IMR-90 (cell line): ENCODE measurements around the gene CFAP61. TPM values are rescaled to one million over a fixed set of nuclear protein-coding genes. Genes with fewer than 3 reads are reported as not detected.

ENCODE experiments used
- ATAC-seq: fragments of 200-7000 bp; cut with Tn5 transposase; 2 replicates; pipeline ENCODE4 v1.9.1; 2020; ENCODE audit warnings: low read depth, mild to moderate bottlenecking, moderate library complexity
- BruUV-seq: library from RNA; stranded (reverse); fragments of 400-500 nt; replicated peaks from 2 replicates; lab custom pipeline; 2021; lab: Mats Ljungman, UMichigan
- CTCF ChIA-PET: fragments of 300-600 bp; formaldehyde crosslinking; extraction: SDS; loops from one replicate; lab custom pipeline; 2021; ENCODE audit warnings: antibody characterized with exemption; lab: Yijun Ruan, JAX
- POLR2A ChIA-PET: fragments of 300-600 bp; sonication (Branson Sonifier 250); formaldehyde crosslinking; loops from one replicate; lab custom pipeline; 2022; ENCODE audit warnings: antibody characterized with exemption; ENCODE audit not compliant: unreplicated experiment; lab: Charles Lee
- DNase-seq: peaks from one replicate; pipeline ENCODE4 v3.0.0; 2013
- H2AFZ ChIP-seq: replicated peaks from 2 replicates; pipeline ENCODE3; 2013; ENCODE audit warnings: low read length, mild to moderate bottlenecking; ENCODE audit not compliant: poor library complexity
- H2AK5ac ChIP-seq: 2 replicates; pipeline ENCODE4 v1.6.1; 2013; ENCODE audit warnings: low read depth, low read length, inconsistent platforms
- H2AK9ac ChIP-seq: replicated peaks from 2 replicates; pipeline ENCODE3; 2013; ENCODE audit warnings: mild to moderate bottlenecking, low read depth, low read length, moderate library complexity; ENCODE audit not compliant: poor library complexity
- H2BK120ac ChIP-seq: 2 replicates; pipeline ENCODE4 v1.6.1; 2013; ENCODE audit warnings: low read depth, low read length, inconsistent platforms
- H2BK15ac ChIP-seq: 3 replicates; pipeline ENCODE4 v1.6.1; 2013; ENCODE audit warnings: low read depth, low read length, inconsistent platforms
- H2BK20ac ChIP-seq: 2 replicates; pipeline ENCODE4 v1.6.1; 2013; ENCODE audit warnings: low read depth, mild to moderate bottlenecking, inconsistent platforms, low read length, moderate library complexity
- H2BK5ac ChIP-seq: 2 replicates; pipeline ENCODE4 v1.6.1; 2013; ENCODE audit warnings: mild to moderate bottlenecking, low read depth, low read length, inconsistent platforms; ENCODE audit not compliant: poor library complexity, severe bottlenecking
- H3K14ac ChIP-seq: replicated peaks from 2 replicates; pipeline ENCODE4 v1.6.1; 2013; ENCODE audit warnings: low read depth, low read length, inconsistent platforms
- H3K18ac ChIP-seq: 2 replicates; pipeline ENCODE4 v1.6.1; 2013; ENCODE audit warnings: low read depth, low read length, control low read depth
- H3K23ac ChIP-seq: 2 replicates; pipeline ENCODE4 v1.6.1; 2013; ENCODE audit warnings: low read depth, low read length, inconsistent platforms
- H3K27ac ChIP-seq: 2 replicates; pipeline ENCODE4 v1.5.1; 2013; ENCODE audit warnings: mild to moderate bottlenecking, control low read depth, low read length; ENCODE audit not compliant: insufficient read depth
- H3K27me3 ChIP-seq: 2 replicates; pipeline ENCODE4 v1.6.1; 2013; ENCODE audit warnings: low read length; ENCODE audit not compliant: control insufficient read depth, insufficient read depth
- H3K36me3 ChIP-seq: 2 replicates; pipeline ENCODE4 v1.6.1; 2013; ENCODE audit warnings: low read length, mixed read lengths; ENCODE audit not compliant: control insufficient read depth, insufficient read depth
- H3K4ac ChIP-seq: 2 replicates; pipeline ENCODE4 v1.6.1; 2013; ENCODE audit warnings: low read depth, low read length, inconsistent platforms
- H3K4me1 ChIP-seq: 2 replicates; pipeline ENCODE4 v1.6.1; 2013; ENCODE audit warnings: low read length, mixed read lengths; ENCODE audit not compliant: control insufficient read depth, insufficient read depth
- H3K4me2 ChIP-seq: 2 replicates; pipeline ENCODE4 v1.6.1; 2013; ENCODE audit warnings: low read depth, mild to moderate bottlenecking, control low read depth, low read length, moderate library complexity
- H3K4me3 ChIP-seq: 2 replicates; pipeline ENCODE4 v1.5.1; 2013; ENCODE audit warnings: low read depth, mild to moderate bottlenecking, control low read depth, low read length, moderate library complexity; ENCODE audit not compliant: insufficient read depth
- H3K56ac ChIP-seq: 2 replicates; pipeline ENCODE4 v1.6.1; 2013; ENCODE audit warnings: low read length, inconsistent platforms; ENCODE audit not compliant: insufficient read depth; ENCODE audit errors: extremely low read depth
- H3K79me1 ChIP-seq, 2 experiments: 2 replicates each; pipeline ENCODE4 v1.6.1; 2013; ENCODE audit warnings: low read length in 2 of 2, inconsistent platforms in 1 of 2, low read depth in 1 of 2
- H3K9ac ChIP-seq: 2 replicates; pipeline ENCODE4 v1.6.1; 2013; ENCODE audit warnings: low read depth, low read length, control low read depth
- H3K9me1 ChIP-seq: 2 replicates; pipeline ENCODE4 v1.6.1; 2013; ENCODE audit warnings: low read length, inconsistent platforms; ENCODE audit not compliant: insufficient read depth
- H3K9me3 ChIP-seq: 2 replicates; pipeline ENCODE4 v1.6.1; 2013; ENCODE audit warnings: low read length; ENCODE audit not compliant: control insufficient read depth, insufficient read depth
- H4K20me1 ChIP-seq: 2 replicates; pipeline ENCODE4 v1.6.1; 2013; ENCODE audit warnings: low read length, inconsistent platforms; ENCODE audit not compliant: insufficient read depth
- H4K5ac ChIP-seq: 2 replicates; pipeline ENCODE4 v1.6.1; 2013; ENCODE audit warnings: mild to moderate bottlenecking, low read depth, low read length, control low read depth
- H4K8ac ChIP-seq, 2 experiments: 2 replicates each; pipeline ENCODE4 v1.6.1; 2013; ENCODE audit warnings: low read depth in 2 of 2, low read length in 2 of 2, control low read depth in 1 of 2, inconsistent platforms in 1 of 2
- H4K91ac ChIP-seq: 2 replicates; pipeline ENCODE4 v1.6.1; 2013; ENCODE audit warnings: low read depth, low read length, inconsistent platforms; ENCODE audit not compliant: insufficient read depth
- BHLHE40 ChIP-seq: fragments of 150-350 bp; IDR thresholded peaks from 2 replicates; pipeline ENCODE4 v1.6.1; 2016; ENCODE audit warnings: mild to moderate bottlenecking, low read depth, low read length
- CEBPB ChIP-seq: IDR thresholded peaks from 2 replicates; pipeline ENCODE4 v1.6.1; 2012; ENCODE audit warnings: low read depth, low read length, improper control_type of control experiment
- CHD1 ChIP-seq: IDR thresholded peaks from 2 replicates; pipeline ENCODE4 v1.6.1; 2012; ENCODE audit warnings: low read depth, low read length, improper control_type of control experiment
- ELK1 ChIP-seq: fragments of 150-350 bp; IDR thresholded peaks from 2 replicates; pipeline ENCODE4 v1.6.1; 2016; ENCODE audit warnings: low read depth, mild to moderate bottlenecking, low read length, moderate library complexity, borderline replicate concordance
- FOS ChIP-seq: fragments of 150-350 bp; IDR thresholded peaks from 2 replicates; pipeline ENCODE4 v1.6.1; 2016; ENCODE audit warnings: low read depth, low read length
- MAFK ChIP-seq: IDR thresholded peaks from 2 replicates; pipeline ENCODE4 v1.6.1; 2012; ENCODE audit warnings: low read depth, low read length, improper control_type of control experiment
- MAZ ChIP-seq: IDR thresholded peaks from 2 replicates; pipeline ENCODE4 v1.6.1; 2012; ENCODE audit warnings: low read depth, mild to moderate bottlenecking, low read length, improper control_type of control experiment, moderate library complexity, borderline replicate concordance
- MXI1 ChIP-seq: IDR thresholded peaks from 2 replicates; pipeline ENCODE4 v1.6.1; 2012; ENCODE audit warnings: low read depth, mild to moderate bottlenecking, low read length, moderate library complexity, borderline replicate concordance
- NFE2L2 ChIP-seq: fragments of 150-350 bp; IDR thresholded peaks from 2 replicates; pipeline ENCODE4 v1.6.1; 2016; ENCODE audit warnings: low read depth, mild to moderate bottlenecking, low read length
- POLR2A ChIP-seq: IDR thresholded peaks from 2 replicates; pipeline ENCODE4 v1.6.1; 2012; ENCODE audit warnings: mild to moderate bottlenecking, low read depth, low read length
- RAD21 ChIP-seq: IDR thresholded peaks from 2 replicates; pipeline ENCODE4 v1.6.1; 2012; ENCODE audit warnings: low read length, improper control_type of control experiment
- RCOR1 ChIP-seq: IDR thresholded peaks from 2 replicates; pipeline ENCODE4 v1.6.1; 2012; ENCODE audit warnings: mild to moderate bottlenecking, low read length, improper control_type of control experiment; ENCODE audit not compliant: insufficient replicate concordance
- RFX5 ChIP-seq: IDR thresholded peaks from 2 replicates; pipeline ENCODE4 v1.8.0; 2012; ENCODE audit warnings: low read depth, mild to moderate bottlenecking, low read length, moderate library complexity
- SMC3 ChIP-seq: fragments of 150-350 bp; IDR thresholded peaks from 2 replicates; pipeline ENCODE4 v1.6.1; 2016; ENCODE audit warnings: low read depth, mild to moderate bottlenecking, antibody characterized with exemption, low read length, moderate library complexity
- WGBS, 2 experiments: methylation state at CpG; one replicate each; pipeline versions ENCODE4 v1.1.5 to v1.1.7; 2013; ENCODE audit warnings: missing lambda C conversion rate in 2 of 2; ENCODE audit not compliant: insufficient read length in 1 of 2; ENCODE audit errors: extremely low coverage in 2 of 2; 5-methylcytosine and 5-hydroxymethylcytosine counted together
- dilution Hi-C: fragments of 300-500 bp; cut with HindIII; formaldehyde crosslinking; loops from one replicate; pipeline ENCODE4 v1.14.3; 2018; ENCODE audit warnings: low sequenced_read_pairs; ENCODE audit not compliant: unreplicated experiment
- in situ Hi-C: fragments of 300-500 bp; cut with MboI; formaldehyde crosslinking; loops from 3 replicates; pipeline ENCODE4 v1.14.3; 2019; ENCODE audit warnings: low sequenced_read_pairs, inconsistent platforms, mixed read lengths
- intact Hi-C: fragments of 100-400 bp; cut with micrococcal nuclease; formaldehyde crosslinking; loops from 2 replicates; pipeline ENCODE4 v1.10.0; 2022
- polyA plus RNA-seq, 3 experiments: library from polyadenylated mRNA; depleted of rRNA; stranded (reverse); fragments of >200 nt; gene quantifications; 2 replicates each; pipeline ENCODE4 v1.2.3, GENCODE V29; 2012; ENCODE audit warnings: low replicate concordance in 1 of 3
- total RNA-seq: library from RNA; depleted of rRNA; stranded (reverse); fragments of >200 nt; gene quantifications from 2 replicates; pipeline ENCODE4 v1.2.3, GENCODE V29; 2012
- TF ChIP-seq, protein P1 (sequence below): conservative IDR thresholded peaks from 2 replicates; pipeline ENCODE4 v1.5.1; 2012; ENCODE audit warnings: mild to moderate bottlenecking, low read depth, low read length, improper control_type of control experiment
- TF ChIP-seq, protein P2 (sequence below): fragments of 150-350 bp; IDR thresholded peaks from 2 replicates; pipeline ENCODE4 v1.6.1; 2017; ENCODE audit warnings: mild to moderate bottlenecking, antibody characterized with exemption, low read length, low read depth

Gene CFAP61
- total and polyA plus RNA-seq, 2 of the 4 experiments (the other 2 are of a cell fraction): 0.07 TPM; not detected in 1

DNA sequence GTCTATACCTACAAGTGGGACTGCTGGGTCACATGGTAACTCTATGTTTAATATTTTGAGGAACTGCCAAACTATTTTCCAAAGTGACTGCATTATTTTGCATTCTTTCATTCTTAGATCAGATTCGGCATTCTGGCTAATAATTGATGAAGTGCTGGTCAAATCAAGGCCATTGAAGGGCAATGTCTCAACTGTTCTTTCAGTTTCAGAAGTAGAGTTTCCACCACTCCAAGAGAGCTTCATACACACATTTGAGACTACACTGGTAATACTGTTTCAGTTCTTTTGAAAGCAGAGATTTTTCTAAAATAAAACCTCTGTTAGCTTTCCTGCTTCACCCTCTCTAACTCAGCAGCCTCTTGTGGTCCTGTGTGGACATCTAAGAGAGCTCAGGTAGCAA, 154.5 kb downstream of the CFAP61 start:
- intact Hi-C loops: no loop called here
- no peak overlapping the region for H3K9ac ChIP-seq
- ATAC-seq: no peak
- no peaks in the 10 kb centered on the region; the same call in none of the 2 replicates for H3K27me3 ChIP-seq
- H4K20me1 ChIP-seq: no peaks in the 10 kb centered on the region
- CTCF ChIA-PET: no interaction called here
- H3K18ac ChIP-seq: no peak overlapping the region
- no peak overlapping the region for H3K4me2 ChIP-seq
- H3K4me1 ChIP-seq: no peaks in the 10 kb centered on the region
- H3K27ac ChIP-seq: no peak overlapping the region
- H2BK120ac ChIP-seq: no peak overlapping the region
- H4K5ac ChIP-seq: no peak overlapping the region
- POLR2A ChIA-PET: no interaction called here
- dilution Hi-C loops: no loop called here
- no peaks in the 10 kb centered on the region for H3K36me3 ChIP-seq
- no peak overlapping the region for H3K23ac ChIP-seq
- H4K91ac ChIP-seq: no peak overlapping the region
- H3K9me3 ChIP-seq: no peaks in the 10 kb centered on the region
- no peak overlapping the region for H3K14ac ChIP-seq
- no peak overlapping the region for H2AK5ac ChIP-seq
- WGBS, 2 experiments: no CpG with 5 or more reads among the region's 1 CpG
- no peak overlapping the region for H2BK5ac ChIP-seq
- H3K79me1 ChIP-seq: no peaks in the 10 kb centered on the region
- BruUV-seq: no TSS peak
- H2BK15ac ChIP-seq: no peak overlapping the region
- no peak overlapping the region for H3K56ac ChIP-seq
- no peak overlapping the region for H2BK20ac ChIP-seq
- H4K8ac ChIP-seq: no peak overlapping the region
- H3K9me1 ChIP-seq: no peaks in the 10 kb centered on the region
- H3K4ac ChIP-seq: no peak overlapping the region
- TF ChIP-seq MXI1 (no peak), SMC3 (no peak), MAFK (no peak), CEBPB (no peak), POLR2A (no peak), NFE2L2 (no peak), RAD21 (no peak), BHLHE40 (no peak), FOS (no peak), CHD1 (no peak), RCOR1 (no peak), ELK1 (no peak), RFX5 (no peak), MAZ (no peak)
- TF ChIP-seq, protein P1, sequence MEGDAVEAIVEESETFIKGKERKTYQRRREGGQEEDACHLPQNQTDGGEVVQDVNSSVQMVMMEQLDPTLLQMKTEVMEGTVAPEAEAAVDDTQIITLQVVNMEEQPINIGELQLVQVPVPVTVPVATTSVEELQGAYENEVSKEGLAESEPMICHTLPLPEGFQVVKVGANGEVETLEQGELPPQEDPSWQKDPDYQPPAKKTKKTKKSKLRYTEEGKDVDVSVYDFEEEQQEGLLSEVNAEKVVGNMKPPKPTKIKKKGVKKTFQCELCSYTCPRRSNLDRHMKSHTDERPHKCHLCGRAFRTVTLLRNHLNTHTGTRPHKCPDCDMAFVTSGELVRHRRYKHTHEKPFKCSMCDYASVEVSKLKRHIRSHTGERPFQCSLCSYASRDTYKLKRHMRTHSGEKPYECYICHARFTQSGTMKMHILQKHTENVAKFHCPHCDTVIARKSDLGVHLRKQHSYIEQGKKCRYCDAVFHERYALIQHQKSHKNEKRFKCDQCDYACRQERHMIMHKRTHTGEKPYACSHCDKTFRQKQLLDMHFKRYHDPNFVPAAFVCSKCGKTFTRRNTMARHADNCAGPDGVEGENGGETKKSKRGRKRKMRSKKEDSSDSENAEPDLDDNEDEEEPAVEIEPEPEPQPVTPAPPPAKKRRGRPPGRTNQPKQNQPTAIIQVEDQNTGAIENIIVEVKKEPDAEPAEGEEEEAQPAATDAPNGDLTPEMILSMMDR: no peak
- TF ChIP-seq, protein P2, sequence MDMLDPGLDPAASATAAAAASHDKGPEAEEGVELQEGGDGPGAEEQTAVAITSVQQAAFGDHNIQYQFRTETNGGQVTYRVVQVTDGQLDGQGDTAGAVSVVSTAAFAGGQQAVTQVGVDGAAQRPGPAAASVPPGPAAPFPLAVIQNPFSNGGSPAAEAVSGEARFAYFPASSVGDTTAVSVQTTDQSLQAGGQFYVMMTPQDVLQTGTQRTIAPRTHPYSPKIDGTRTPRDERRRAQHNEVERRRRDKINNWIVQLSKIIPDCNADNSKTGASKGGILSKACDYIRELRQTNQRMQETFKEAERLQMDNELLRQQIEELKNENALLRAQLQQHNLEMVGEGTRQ: no peak
- H2AFZ ChIP-seq: no peak overlapping the region
- no peak overlapping the region for H3K4me3 ChIP-seq
- in situ Hi-C loops: no loop called here
- no peak overlapping the region for H2AK9ac ChIP-seq
- no peak for DNase-seq
